ENCODE data around the gene SLC25A26. TPM values are rescaled to one million over a fixed set of nuclear protein-coding genes. Genes with fewer than 3 reads are reported as not detected.
"Not testable (repeated sequence)": the region's sequence is repeated elsewhere in the genome, so short reads cannot be mapped to it uniquely, and the experiment has no call there.

SLC25A26 gene, protein sequence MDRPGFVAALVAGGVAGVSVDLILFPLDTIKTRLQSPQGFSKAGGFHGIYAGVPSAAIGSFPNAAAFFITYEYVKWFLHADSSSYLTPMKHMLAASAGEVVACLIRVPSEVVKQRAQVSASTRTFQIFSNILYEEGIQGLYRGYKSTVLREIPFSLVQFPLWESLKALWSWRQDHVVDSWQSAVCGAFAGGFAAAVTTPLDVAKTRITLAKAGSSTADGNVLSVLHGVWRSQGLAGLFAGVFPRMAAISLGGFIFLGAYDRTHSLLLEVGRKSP
- polyA plus RNA-seq (2013, experiment 1 of 2; ENCODE audit: insufficient read length) = 16.5 TPM
- polyA plus RNA-seq (2013, experiment 2 of 2; ENCODE audit: insufficient read length) = 16.3 TPM

DNA sequence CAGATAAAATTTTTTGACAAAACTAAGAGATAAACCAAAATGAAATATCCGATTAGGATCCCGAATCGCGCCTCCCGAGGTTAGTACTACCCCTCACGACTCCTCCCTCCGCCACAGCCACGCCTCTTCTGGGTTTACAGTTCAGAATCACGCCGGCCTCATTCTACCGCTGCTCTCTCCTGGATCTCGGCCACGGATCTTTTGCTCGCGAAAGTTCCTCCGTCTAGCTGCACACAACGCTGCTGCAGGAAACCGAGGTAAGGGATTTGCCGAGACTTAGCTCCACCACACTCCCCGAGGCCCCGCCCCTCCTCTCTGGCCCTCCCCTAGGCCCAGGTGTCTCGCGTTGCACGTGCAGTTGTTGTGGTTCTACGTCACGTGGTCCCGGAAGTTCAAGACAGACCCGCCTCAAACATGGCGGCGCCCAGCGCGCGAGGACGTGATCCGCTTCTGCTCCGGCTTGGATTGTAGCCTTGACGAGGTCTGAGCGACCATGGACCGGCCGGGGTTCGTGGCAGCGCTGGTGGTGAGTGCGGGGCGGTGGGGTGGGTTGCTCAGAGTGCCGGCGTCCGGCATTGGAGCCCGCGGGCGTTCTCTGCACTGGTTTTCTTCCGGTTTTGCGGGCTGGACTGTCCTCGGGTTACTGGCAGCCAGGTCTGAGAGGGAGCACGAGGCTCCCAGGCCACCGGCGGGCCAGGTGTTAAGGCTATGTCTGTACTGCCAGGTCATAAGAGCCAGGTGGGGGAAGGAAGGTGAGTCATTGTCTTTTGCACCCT, at the start of gene SLC25A26:
Gene SLC25A26, plus strand, starts transcription at position 400 of the 776 bp plus-strand sequence. Its CDS starts 94 bp downstream, at position 494.
- peak; percentile 94 for DNase-seq

DNA sequence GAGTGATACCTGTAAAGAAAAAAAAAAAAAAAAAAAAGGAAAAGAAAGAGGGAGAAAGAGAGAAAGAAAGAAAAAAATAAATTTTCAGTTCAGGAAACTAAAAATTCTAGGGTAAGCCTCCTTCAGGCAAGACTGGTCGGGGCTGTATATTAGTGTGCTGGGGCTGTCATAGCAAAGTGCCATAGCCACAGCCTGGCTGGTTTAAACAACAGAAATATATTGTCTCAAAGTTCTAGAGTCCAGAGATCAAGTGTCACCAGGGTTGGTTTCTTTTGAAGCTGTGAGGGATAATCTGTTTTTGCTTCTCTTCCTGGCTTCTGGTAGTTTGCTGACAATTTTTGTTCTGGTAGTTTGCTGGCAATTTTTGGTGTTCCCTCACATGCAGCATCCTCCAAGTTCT, 48.4 kb upstream of the SLC25A26 start:
- no peak for DNase-seq

DNA sequence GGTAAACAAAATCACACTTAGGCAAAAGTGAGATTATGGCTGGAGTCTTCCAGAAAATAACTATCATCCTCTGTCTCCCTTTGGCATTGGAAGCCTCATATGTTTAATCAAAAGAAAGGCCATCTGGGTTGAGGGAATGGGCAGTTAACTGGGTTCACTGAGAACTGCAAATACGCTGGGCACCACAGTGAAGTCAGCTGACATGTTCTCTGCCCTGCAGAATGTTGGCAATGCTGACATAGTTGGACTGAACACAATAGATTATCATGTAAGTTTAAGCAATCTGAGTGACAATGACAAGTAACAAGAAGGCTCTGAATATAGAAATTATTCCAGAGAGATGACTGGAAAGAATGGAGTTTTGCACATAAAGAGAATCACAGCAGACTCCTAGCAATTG, 43.8 kb upstream of the SLC25A26 start:
- DNase-seq = no peak

DNA sequence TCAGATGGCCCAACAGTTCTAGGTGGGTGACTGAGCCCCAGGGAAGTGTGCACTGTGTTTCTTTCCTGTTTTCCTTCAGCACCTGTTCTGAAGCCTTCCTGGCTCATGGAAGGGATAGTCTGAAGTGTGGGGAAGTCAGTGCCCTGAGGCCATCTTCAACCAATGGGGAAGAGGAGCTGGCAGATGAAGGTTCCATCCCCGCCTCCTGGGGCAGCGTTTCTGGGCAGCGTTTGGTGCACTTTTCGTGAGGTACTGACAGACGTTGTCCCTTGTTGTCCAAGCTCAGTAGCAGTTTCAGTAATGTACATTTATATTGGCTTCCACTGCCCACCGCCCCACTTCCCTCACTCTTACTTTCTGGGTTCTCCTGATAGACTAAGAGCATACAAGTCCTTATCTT, 42.6 kb upstream of the SLC25A26 start:
- no peak for DNase-seq

DNA sequence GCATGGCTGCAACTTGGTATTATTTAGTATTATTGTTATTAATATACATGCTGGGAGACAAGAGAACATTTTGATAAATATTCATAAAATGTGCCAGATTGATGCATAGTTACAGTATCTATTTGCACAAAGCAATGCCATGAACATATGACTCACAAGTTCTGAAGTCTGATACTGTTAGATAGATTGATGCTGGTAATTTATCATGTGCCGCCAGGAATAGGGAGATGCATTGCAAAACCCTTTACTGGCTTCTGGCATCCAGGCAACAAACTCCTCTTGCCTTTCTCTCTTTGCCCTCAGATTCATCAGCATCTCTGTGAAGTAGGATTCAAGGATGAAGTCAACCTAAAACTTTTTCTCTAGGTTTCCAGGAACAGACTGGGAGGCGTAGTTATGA, 41.0 kb upstream of the SLC25A26 start:
- no peak for DNase-seq

DNA sequence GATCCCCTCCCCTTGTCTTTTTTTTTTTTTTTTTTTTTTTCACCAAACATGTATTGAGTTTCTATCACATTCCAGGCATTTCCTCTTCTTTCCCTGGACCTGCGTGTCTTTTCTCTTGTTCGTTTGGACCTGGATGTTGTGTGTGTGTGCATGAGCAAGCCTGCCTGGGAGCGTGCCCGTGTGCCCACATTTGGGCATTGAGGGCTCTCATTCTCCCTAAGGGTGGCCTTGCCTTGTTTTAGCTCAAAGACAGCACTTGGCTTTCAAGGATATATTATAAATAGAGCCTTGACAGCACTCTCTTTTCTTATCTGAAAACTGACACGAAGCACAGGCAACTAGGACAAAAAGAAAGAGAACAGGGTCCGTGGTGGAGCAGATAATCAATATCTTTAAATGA, 39.0 kb upstream of the SLC25A26 start:
- DNase-seq = no peak

DNA sequence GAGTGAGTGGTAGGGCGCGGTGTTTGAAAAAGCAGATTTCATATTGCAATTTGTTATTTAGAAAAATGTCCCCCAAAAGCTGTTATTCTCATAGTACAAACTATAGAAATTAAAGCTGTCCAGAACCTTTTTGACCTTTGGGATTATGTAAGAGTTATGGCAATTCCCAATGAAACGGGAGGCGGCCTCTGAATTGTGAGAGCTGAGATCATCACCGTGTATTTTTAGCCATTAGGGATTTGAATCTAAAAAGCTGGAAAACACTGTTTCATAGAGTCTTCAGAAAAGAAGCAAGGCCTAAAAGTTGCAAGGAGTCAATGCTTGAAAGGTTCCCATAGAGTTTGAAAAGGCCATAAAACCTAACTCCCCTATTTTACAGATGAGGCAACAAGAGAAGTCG, 38.6 kb upstream of the SLC25A26 start:
- no peak for DNase-seq

DNA sequence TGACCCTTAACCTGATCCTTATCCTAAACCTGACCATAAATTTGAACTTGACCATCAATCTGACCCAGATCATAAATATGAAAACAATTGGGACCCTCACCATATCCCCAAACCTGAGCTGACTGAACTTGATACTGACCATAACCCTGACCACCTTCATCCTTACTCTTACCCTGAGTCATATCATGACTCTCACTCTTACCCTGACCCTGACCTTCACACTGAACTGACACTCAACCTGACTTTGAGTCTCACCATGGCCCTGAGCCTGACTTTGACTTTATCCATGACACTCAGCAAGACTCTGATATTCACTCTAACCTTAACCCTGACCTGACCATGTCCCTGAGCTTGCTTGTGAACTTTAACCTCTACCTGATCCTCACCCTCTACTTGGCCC, 34.3 kb upstream of the SLC25A26 start:
- DNase-seq = no peak

DNA sequence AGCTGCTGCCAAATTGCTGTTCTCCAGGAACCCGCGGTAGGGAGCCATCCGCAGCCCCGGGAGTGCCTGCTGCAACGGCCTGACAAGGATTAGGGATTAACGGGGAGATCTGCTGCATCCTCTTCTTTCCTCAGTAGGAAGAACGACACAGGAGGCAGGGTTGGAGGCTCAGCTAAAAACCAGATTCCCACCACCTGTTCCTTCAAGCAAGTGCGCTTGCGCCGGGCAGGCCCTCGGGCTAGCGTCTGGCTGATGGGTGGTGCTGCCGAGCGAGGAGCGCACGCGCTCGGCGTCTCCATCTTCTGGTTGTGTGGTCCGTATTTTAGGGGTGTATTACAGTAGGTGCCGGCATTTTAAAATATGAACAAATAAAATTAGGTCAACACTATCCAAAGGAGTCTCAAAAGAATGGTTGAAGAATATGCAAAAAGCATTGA, 25.4 kb upstream of the SLC25A26 start:
- DNase-seq = peak; percentile 55

DNA sequence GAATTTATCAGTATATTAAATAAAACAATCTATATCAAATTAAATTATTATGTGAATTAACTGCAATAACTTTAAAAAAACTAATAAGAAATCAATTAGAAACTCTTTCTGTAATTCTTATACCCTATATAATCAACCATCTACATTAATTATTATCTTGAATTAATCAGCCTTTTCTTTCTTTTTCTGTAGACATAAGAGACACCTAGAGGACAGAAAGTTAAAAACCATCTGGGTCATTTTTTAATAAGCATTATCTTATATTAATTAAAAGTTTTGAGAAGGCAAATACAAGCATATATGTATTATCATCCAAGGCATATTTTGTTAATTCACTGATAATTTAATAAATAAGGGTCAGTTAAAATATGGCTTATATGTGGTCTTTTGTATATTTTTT, 24.2 kb upstream of the SLC25A26 start:
- no peak for DNase-seq

DNA sequence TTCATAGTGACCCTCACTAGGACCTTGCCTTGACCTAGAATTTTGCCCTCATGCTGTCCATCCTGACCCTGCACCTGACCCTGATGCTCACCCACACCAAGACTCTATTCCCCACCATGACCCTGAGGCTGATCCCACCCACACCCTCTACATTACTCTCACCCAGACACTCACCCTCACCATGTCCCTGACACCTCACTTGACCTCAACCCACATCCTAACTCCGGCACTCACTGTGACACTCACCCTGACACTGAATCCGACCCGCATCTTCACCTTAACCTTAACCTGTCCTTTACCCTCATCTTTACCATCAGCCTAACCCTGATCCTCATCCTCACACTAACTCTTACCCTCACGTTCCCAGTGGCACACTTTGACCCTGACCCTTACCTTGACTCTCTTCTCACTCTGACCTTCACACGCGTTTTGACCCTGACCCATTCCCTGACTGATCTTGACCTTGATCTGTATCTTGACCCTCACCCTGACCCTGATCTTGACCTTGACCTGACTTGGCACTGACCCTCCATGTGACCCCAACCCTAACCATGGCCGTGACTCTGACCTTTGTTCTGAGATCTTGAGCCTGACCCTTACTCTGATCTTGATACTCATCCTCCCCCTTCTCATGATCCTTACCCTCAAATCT, 22.2 kb upstream of the SLC25A26 start:
- no peak for DNase-seq

DNA sequence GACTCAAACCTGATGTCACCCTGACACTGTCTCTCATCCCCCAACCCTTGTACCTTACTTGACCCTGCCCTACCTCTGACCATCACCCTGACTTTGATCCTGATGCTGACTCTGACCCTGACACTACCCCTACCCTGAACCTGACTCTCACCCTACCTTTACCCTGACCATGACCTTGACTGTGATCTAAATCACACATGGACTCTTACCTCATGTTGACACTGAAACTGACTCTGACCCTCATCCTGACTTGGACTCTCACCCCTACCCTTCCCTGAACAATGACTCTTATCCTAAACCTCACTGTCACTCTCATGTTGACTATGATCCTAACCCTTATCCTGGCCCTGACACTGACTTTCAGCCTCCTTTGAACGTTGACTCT, 21.7 kb upstream of the SLC25A26 start:
- DNase-seq = no peak

DNA sequence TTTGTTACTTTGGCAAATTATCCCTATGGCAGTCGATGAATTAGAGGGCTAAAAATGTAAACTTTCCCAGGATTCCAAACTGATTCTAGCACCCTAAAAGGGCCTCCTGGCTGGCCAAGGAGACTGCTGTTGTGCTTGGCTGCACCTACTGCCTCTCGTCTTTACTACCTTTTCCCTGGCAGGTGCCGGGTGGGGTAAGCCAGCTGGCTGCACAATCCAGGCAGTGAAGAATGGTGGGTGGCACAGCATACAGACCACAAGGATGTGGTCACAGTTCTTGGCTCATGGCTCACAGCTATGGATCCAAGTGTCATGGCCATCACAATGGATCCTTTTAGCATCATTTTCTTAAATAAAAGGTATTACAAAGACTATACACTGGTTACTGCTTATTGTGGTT, 20.7 kb upstream of the SLC25A26 start:
- no peak for DNase-seq

DNA sequence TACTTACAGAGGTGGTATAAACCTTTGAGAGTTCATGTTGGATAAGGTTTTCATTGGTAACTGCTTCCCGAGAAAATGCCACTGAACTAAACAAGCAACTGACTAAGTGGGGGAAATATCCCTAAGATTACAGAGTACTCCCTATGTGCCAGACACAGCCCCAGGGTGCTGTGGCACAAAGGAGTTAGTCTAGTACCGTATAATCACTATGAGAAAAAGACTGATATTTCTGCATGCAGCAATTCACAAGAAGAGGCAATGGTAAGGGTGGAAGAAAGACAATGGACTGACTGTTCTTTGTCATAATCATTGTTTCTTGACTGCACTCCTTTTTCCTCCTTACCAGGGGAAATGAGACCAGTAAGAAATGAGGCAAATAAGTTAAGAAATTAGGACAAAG, 20.0 kb upstream of the SLC25A26 start:
- no peak for DNase-seq

DNA sequence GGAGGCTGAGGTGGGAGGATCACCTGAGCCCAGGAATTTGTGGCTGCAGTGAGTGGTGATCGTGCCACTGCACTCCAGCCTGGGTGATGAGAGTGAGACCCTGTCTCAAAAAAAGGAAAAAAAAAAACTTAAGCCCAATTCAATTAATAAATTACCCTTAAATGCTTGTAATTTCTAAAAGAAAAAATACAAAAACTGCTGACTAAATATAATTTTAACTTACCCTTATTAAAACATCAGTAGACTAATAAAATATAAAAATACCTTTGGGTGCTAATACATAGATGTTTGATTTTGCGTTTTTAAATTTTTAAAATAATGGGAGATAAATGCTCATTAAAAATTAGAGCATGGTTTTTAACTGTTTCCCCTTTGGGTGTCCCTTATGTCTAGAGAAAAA, 17.5 kb upstream of the SLC25A26 start:
- DNase-seq = no peak

DNA sequence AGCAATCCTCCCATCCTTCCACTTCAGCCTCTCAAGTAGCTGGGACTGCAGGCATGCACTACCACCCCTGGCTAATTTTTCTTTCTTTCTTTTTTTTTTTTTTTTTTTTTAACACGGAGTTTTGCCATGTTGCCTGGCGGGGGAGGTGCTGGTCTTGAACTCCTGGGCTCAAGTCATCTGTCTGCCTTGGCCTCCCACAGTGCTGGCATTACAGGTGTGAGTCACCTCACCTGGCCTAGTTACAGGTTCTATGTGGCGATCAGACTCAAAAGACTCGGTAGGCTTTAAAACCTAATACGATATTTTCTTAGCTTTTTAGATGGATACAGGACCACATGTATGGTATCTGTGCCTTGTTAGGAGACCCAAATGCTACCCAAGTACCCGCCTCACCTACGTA, 14.0 kb upstream of the SLC25A26 start:
- no peak for DNase-seq

DNA sequence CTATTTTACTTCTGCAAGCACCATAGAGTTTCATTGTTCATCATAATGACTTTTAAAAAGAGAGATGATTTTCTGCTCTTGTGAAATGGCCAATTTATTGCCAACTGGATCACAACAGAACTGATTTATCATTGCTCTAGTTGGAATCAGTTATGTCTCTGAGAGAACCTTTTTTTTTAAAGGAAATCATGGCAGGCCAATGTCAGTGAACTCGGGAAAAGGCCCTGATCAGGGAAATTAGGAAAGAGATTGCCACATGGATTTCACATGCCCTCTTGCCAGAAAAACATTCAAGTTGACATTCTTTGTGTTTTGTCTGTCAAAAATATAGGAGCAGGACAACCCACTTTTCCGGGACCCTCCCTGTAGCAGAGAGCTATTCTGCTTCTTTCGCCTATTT, 12.6 kb upstream of the SLC25A26 start:
- no peak for DNase-seq

DNA sequence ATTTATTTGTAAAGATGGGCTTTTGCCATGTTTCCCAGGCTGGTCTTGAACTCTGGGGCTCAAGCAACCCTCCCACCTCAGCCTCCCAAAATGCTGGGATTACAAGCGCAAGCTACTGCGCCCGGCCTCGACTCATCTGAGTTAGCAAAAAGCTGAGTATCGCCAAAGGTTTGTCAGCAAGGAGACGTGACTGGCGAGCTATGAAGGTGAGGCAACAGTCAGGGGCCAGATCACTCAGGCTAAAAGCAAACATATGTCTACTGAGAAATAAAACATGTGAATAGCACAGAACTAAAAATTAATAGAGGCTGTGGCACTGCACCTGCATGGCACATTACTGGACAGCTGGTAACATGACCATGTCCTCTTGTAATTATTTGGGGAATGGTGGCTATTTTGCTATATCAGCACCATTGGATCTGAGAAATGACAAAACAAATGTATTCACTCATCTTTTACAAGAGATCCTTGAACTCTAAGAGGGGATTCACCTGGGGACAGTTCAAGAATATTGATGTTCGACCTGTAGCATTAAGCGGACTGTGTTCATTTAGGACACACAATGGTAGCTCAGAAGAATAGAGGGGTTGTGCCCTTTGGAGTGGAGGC, 10.0 kb upstream of the SLC25A26 start:
- DNase-seq = no peak

DNA sequence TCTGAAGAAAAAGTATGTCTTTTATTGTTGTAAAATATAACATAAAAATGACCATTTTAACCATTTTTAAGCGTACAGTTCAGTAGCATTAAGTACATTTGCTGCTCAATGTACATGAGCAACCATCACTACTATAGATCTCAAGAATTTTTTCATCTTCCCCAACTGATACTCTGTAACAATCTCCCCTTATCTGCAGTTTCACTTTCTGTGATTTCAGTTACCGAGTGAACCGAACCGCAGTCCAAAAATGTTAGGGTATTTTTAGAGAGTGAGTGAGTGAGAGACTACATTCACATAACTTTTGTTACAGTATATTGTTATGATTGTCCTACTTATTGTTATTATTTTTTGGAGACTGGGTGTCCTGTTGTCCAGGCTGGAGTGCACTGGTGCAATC, 9.0 kb upstream of the SLC25A26 start:
- DNase-seq = no peak

DNA sequence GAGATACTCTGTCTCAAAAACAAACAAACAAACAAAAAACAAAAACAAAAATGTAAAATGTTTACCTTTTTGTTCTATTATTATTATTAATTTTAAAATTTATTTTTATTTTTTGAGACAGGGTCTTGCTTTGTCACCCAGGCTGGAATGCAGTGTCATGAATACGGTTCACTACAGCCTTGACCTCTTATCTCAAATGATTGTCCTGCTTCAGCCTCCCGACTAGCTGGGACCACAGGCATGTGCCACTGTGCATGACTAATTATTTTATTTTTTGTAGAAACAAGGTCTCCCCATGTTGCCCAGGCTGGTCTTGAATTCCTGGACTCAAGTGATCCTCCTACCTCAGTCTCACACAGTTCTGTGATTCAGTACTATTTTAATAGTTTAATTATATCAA, 5.7 kb upstream of the SLC25A26 start:
- no peak for DNase-seq

DNA sequence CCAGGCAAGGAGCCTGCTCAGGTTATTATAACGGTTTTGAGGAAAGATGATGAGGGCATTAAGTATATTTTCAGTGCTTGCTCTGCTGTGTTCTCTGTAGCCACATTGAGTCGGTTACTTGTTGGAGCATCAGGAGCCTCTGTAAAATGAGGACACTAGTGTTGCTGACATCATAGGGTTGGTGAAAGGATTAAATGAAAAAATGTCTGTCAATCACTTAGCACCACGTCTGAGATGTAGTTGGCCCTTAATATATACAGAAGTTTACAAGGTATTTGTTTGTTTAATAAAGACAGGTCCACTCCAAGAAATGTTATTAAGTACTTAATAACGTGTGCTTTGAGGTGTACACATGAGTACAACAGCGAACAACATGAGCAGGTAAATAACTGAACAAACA, 735 bp upstream of the SLC25A26 start:
- DNase-seq = no peak

DNA sequence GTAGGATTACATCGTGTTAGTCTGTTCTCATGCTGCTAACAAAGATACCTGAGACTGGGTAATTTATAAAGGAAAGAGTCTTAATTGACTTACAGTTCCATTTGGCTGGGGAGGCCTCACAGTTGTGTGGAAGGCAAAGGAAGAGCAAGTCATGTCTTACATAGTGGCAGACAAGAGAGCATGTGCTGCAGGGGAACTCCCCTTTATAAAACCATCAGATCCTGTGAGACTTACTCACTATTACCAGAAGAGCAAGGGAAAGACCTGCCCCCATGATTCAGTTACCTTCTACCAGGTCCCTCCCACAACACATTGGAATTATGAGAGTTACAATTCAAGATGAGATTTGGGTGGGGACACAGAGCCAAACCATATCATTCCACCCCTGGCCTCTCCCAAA, 3.4 kb downstream of the SLC25A26 start:
- no peak for DNase-seq

DNA sequence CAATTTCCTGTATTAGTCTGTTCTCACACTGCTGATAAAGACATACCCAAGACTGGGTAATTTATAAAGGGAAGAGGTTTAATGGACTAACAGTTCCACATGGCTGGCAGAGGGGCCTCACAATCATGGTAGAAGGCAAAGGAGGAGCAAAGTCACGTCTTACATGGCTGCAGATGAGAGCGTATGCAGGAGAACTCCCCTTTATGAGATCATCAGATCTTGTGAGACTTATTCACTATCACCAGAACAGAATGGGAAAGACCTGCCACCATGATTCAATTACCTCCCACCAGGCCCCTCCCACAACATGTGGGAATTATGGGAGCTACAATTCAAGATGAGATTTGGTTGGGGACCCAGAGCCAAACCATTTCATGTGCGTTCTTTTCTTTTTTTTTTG, 5.3 kb downstream of the SLC25A26 start:
- DNase-seq = not testable (repeated sequence)
